Activated CD8-positive, alpha-beta T cell treated with anti-CD3 and anti-CD28 coated beads for 36 hours (primary cell): Measurements from ENCODE around the gene KLK5. TPM values are rescaled to one million over a fixed set of nuclear protein-coding genes. Genes with fewer than 3 reads are reported as not detected.
"Not testable (repeated sequence)": the region's sequence is repeated elsewhere in the genome, so short reads cannot be mapped to it uniquely, and the experiment has no call there.

Experiments used
- ATAC-seq: fragments of 200-7000 bp; cut with Tn5 transposase; one replicate; pipeline ENCODE4 v1.10.0; 2021; ENCODE audit warnings: mild to moderate bottlenecking, moderate library complexity
- CTCF ChIA-PET: fragments of 350-600 bp; sonication (Branson Sonifier 250); formaldehyde crosslinking; loops from one replicate; lab custom pipeline; 2021; ENCODE audit warnings: antibody characterized with exemption; lab: Charles Lee
- POLR2A ChIA-PET: fragments of 350-600 bp; sonication (Branson Sonifier 250); formaldehyde crosslinking; loops from one replicate; lab custom pipeline; 2021; ENCODE audit warnings: antibody characterized with exemption; lab: Charles Lee
- DNase-seq: peaks from one replicate; pipeline ENCODE4 v3.0.0-alpha.2; 2020
- H3K27ac Mint-ChIP-seq: one replicate; pipeline ENCODE4 v1.8.0; 2021; ENCODE audit warnings: mild to moderate bottlenecking, mixed read lengths
- H3K27me3 Mint-ChIP-seq: one replicate; pipeline ENCODE4 v1.8.0; 2021; ENCODE audit warnings: mixed read lengths
- H3K36me3 Mint-ChIP-seq: one replicate; pipeline ENCODE4 v1.8.0; 2021; ENCODE audit warnings: low read depth, mixed read lengths
- H3K4me1 Mint-ChIP-seq: one replicate; pipeline ENCODE4 v1.8.0; 2021; ENCODE audit warnings: low read depth, mixed read lengths
- H3K4me3 Mint-ChIP-seq: one replicate; pipeline ENCODE4 v1.8.0; 2021; ENCODE audit warnings: mild to moderate bottlenecking, moderate library complexity, mixed read lengths
- H3K9me3 Mint-ChIP-seq: one replicate; pipeline ENCODE4 v1.8.0; 2021; ENCODE audit warnings: mixed read lengths
- intact Hi-C: fragments of 100-400 bp; cut with micrococcal nuclease; formaldehyde crosslinking; loops from one replicate; pipeline ENCODE4 v1.10.0; 2022
- total RNA-seq, 2 experiments: library from RNA; stranded (reverse); gene quantifications; one replicate each; pipeline ENCODE4 v1.2.3, GENCODE V29; 2021
- TF ChIP-seq, protein P1 (sequence below): fragments of 200-600 bp; IDR thresholded peaks from one replicate; pipeline ENCODE4 v1.8.0; 2022; ENCODE audit warnings: antibody characterized with exemption, mild to moderate bottlenecking

The KLK5 gene
- total RNA-seq, 2 experiments from 2014 or later: not detected

DNA sequence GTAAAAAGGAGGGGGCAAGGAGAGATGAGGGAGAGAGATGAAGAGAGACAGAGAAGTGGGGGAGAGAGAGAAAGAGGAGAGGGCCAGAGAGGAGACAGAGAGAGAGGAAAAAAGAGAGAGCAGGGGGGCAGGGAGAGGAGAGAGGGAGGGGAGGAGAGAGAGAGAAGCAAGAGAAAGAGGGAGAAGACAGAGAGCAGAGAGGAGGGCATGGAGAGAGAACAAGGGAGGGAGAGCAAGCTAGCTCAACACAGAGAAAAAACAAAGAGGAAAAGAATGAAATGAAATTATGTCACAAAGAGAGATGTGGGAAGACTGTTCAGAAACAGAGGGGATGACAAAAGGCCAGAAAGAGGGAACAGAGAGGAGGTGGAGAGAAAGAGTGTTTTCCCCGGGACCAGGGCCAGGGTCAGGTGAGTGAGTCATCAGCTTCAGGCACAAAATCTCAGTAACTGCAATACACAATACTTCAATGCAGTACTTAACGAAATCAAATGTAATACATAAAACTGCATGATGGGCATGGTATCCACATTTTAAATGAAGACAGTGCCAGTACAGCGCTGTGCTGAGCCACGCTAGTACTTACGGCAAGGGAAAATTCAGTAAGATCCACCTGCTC, 26.0 kb upstream of the KLK5 start:
- CTCF ChIA-PET: no interaction called here
- no peak for DNase-seq
- no peaks in the 10 kb centered on the region for H3K9me3 Mint-ChIP-seq
- no peaks in the 10 kb centered on the region for H3K36me3 Mint-ChIP-seq
- intact Hi-C loops: no loop called here
- H3K4me3 Mint-ChIP-seq: no peak overlapping the region
- H3K4me1 Mint-ChIP-seq: no peaks in the 10 kb centered on the region
- POLR2A ChIA-PET: no interaction called here
- H3K27me3 Mint-ChIP-seq: peaks cover 42% of the 10 kb centered on the region
- ATAC-seq: no peak
- H3K27ac Mint-ChIP-seq: no peak overlapping the region
- TF ChIP-seq, protein P1, sequence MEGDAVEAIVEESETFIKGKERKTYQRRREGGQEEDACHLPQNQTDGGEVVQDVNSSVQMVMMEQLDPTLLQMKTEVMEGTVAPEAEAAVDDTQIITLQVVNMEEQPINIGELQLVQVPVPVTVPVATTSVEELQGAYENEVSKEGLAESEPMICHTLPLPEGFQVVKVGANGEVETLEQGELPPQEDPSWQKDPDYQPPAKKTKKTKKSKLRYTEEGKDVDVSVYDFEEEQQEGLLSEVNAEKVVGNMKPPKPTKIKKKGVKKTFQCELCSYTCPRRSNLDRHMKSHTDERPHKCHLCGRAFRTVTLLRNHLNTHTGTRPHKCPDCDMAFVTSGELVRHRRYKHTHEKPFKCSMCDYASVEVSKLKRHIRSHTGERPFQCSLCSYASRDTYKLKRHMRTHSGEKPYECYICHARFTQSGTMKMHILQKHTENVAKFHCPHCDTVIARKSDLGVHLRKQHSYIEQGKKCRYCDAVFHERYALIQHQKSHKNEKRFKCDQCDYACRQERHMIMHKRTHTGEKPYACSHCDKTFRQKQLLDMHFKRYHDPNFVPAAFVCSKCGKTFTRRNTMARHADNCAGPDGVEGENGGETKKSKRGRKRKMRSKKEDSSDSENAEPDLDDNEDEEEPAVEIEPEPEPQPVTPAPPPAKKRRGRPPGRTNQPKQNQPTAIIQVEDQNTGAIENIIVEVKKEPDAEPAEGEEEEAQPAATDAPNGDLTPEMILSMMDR: no peak

GRCh38 chr19:50977626-50978025, 24.8 kb upstream of the KLK5 start:
- ATAC-seq: no peak

GRCh38 chr19:50975766-50976165, 22.9 kb upstream of the KLK5 start:
- CTCF ChIA-PET: no interaction called here
- DNase-seq: no peak
- Mint-ChIP-seq H3K4me1 (no peaks in the 10 kb centered on the region), H3K27ac (no peak overlapping the region), H3K4me3 (no peak overlapping the region), H3K9me3 (no peaks in the 10 kb centered on the region), H3K36me3 (no peaks in the 10 kb centered on the region), H3K27me3 (peaks cover 47% of the 10 kb centered on the region)
- TF ChIP-seq, protein P1: no peak
- intact Hi-C loops: no loop called here
- POLR2A ChIA-PET: no interaction called here
- ATAC-seq: no peak

More at GRCh38 chr19:50977626-50978025, 24.8 kb upstream of the KLK5 start:
- DNase-seq: no peak
- Mint-ChIP-seq H3K36me3 (no peaks in the 10 kb centered on the region), H3K4me1 (no peaks in the 10 kb centered on the region), H3K27me3 (peaks cover 48% of the 10 kb centered on the region), H3K27ac (no peak overlapping the region), H3K9me3 (no peaks in the 10 kb centered on the region), H3K4me3 (no peak overlapping the region)
- CTCF ChIA-PET: no interaction called here
- POLR2A ChIA-PET: interaction anchor here (0.6 kb wide), 1 partner anchor 11 kb away, joined by 3 read pairs; no protein-coding TSS in a partner anchor
- TF ChIP-seq, protein P1: no peak
- intact Hi-C loops: no loop called here

DNA sequence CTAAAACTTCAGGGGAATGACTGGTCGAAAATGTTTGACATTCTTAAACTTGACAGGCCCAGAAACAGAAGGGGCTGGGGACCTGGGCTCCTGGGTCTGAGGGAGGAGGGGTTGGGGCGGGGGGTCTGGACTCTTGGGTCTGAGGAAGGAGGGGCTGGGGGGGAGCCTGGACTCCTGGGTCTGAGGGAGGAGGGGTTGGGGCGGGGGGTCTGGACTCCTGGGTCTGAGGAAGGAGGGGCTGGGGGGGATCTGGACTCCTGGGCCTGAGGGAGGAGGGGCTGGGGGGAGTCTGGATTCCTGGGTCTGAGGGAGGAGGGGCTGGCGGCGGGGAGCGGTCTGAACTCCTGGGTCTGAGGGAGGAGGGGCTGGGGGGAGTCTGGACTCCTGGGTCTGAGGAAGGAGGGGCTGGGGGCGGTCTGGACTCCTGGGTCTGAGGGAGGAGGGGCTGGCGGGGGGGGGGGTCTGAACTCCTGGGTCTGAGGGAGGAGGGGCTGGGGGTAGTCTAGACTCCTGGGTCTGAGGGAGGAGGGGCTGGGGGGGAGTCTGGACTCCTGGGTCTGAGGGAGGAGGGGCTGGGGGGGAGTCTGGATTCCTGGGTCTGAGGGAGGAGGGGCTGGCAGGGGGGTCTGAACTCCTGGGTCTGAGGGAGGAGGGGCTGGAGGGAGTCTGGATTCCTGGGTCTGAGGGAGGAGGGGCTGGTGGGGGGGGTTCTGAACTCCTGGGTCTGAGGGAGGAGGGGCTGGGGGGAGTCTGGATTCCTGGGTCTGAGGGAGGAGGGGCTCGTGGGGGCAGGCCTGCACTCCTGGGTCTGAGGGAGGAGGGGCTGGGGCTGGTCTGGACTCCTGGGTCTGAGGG, 22.1 kb upstream of the KLK5 start:
- no peak for ATAC-seq
- intact Hi-C loops: no loop called here
- H3K27me3 Mint-ChIP-seq: peaks cover 45% of the 10 kb centered on the region
- H3K9me3 Mint-ChIP-seq: no peaks in the 10 kb centered on the region
- no peaks in the 10 kb centered on the region for H3K36me3 Mint-ChIP-seq
- no peaks in the 10 kb centered on the region for H3K4me1 Mint-ChIP-seq
- TF ChIP-seq, protein P1: no peak
- ChIA-PET CTCF (no interaction called here), POLR2A (no interaction called here)
- no peak for DNase-seq
- H3K4me3 Mint-ChIP-seq: no peak overlapping the region
- H3K27ac Mint-ChIP-seq: no peak overlapping the region

- peaks cover 41% of the 10 kb centered on the region for H3K27me3 Mint-ChIP-seq
- CTCF ChIA-PET: no interaction called here
- intact Hi-C loops: no loop called here
Observed at GRCh38 chr19:50972795-50973376, 20.0 kb upstream of the KLK5 start.

GRCh38 chr19:50969810-50970209, 17.0 kb upstream of the KLK5 start:
- intact Hi-C loops, H3K27ac Mint-ChIP-seq, CTCF ChIA-PET, DNase-seq, H3K36me3 Mint-ChIP-seq, H3K4me3 Mint-ChIP-seq, H3K9me3 Mint-ChIP-seq, ATAC-seq, POLR2A ChIA-PET, H3K4me1 Mint-ChIP-seq: not testable (repeated sequence)
- peaks cover 36% of the 10 kb centered on the region for H3K27me3 Mint-ChIP-seq

More at GRCh38 chr19:50972795-50973376, 20.0 kb upstream of the KLK5 start:
- Mint-ChIP-seq H3K9me3 (no peaks in the 10 kb centered on the region), H3K27ac (no peak overlapping the region), H3K36me3 (no peaks in the 10 kb centered on the region), H3K4me3 (no peak overlapping the region), H3K4me1 (no peaks in the 10 kb centered on the region)
- POLR2A ChIA-PET: no interaction called here
- DNase-seq (no peak), ATAC-seq (no peak)
- TF ChIP-seq, protein P1: no peak
